Hypothalamus (tissue), 51 donors: ENCODE measurements around the gene LARP4B.

Experiments used
- DNase-seq, 51 donors: peaks; one replicate each; lab custom pipeline; 2025; lab: John Stamatoyannopoulos, UW

The LARP4B gene

GRCh38 chr10:931326-932318, at the start of gene LARP4B:
Gene LARP4B, minus strand, starts transcription at chr10:931705. Its CDS starts 45,984 bp downstream, at chr10:885721.
- DNase-seq, result peak; percentile 62 to 99 (median 94)

- DNase-seq, result no peak
Observed at GRCh38 chr10:980468-981093, 49.1 kb upstream of the LARP4B start.

- no peak for DNase-seq
Observed at GRCh38 chr10:978826-979421, 47.4 kb upstream of the LARP4B start.

GRCh38 chr10:976316-976715, 44.8 kb upstream of the LARP4B start:
- DNase-seq, result no peak

- DNase-seq, result no peak
Observed at GRCh38 chr10:974785-975074, 43.2 kb upstream of the LARP4B start.

- DNase-seq, result no peak
Observed at GRCh38 chr10:974038-974784, 42.7 kb upstream of the LARP4B start.

- DNase-seq, result no peak
Observed at GRCh38 chr10:972763-973162, 41.3 kb upstream of the LARP4B start.

GRCh38 chr10:971613-972012, 40.1 kb upstream of the LARP4B start:
- DNase-seq, result no peak

- DNase-seq, result no peak
Observed at GRCh38 chr10:971150-971542, 39.6 kb upstream of the LARP4B start.

GRCh38 chr10:970311-971149, 39.0 kb upstream of the LARP4B start:
- DNase-seq, result no peak

GRCh38 chr10:969473-970150, 38.1 kb upstream of the LARP4B start:
- DNase-seq, result no peak

- no peak for DNase-seq
Observed at GRCh38 chr10:968546-969199, 37.2 kb upstream of the LARP4B start.

GRCh38 chr10:966466-967235, 35.1 kb upstream of the LARP4B start:
- no peak for DNase-seq

- DNase-seq, result no peak
Observed at GRCh38 chr10:964988-965417, 33.5 kb upstream of the LARP4B start.

- no peak for DNase-seq
Observed at GRCh38 chr10:964321-964987, 32.9 kb upstream of the LARP4B start.

- no peak for DNase-seq
Observed at GRCh38 chr10:963655-964054, 32.1 kb upstream of the LARP4B start.

GRCh38 chr10:963186-963585, 31.7 kb upstream of the LARP4B start:
- DNase-seq, result no peak

GRCh38 chr10:962342-962741, 30.8 kb upstream of the LARP4B start:
- DNase-seq, result no peak
